Heart right ventricle (tissue), 16 donors: ENCODE results near the gene FAM240A. TPM values are rescaled to one million over a fixed set of nuclear protein-coding genes. Genes with fewer than 3 reads are reported as not detected.
A peak's percentile ranks its signal among the peaks of the same experiment; 100 is the strongest.

Experiments used
- ATAC-seq, 8 donors: fragments of 200-7000 bp; cut with Tn5 transposase; one replicate each; pipeline ENCODE4 v1.9.1; 2020; ENCODE audit warnings: mild to moderate bottlenecking in 8 of 8, moderate library complexity in 8 of 8, moderate number of reproducible peaks in 1 of 8
- DNase-seq, 2 donors: peaks; one replicate each; pipeline ENCODE4 v3.0.0-alpha.2; 2020
- H3K27ac ChIP-seq, 10 donors: fragments of 200-600 bp; sonication (generic) in 2 of 10; one replicate each; pipeline versions ENCODE4 v1.5.0 to v1.8.0; 2020 to 2022; ENCODE audit warnings: mild to moderate bottlenecking in 3 of 10
- H3K27me3 ChIP-seq, 7 donors: fragments of 200-600 bp; one replicate each; pipeline ENCODE4 v1.8.0; 2021 to 2022; ENCODE audit warnings: mild to moderate bottlenecking in 2 of 7
- H3K36me3 ChIP-seq, 9 donors: fragments of 200-600 bp; sonication (generic) in 1 of 9; one replicate each; pipeline versions ENCODE4 v1.5.0 to v1.8.0; 2020 to 2022; ENCODE audit warnings: mild to moderate bottlenecking in 2 of 9
- H3K4me1 ChIP-seq, 9 donors: fragments of 200-600 bp; sonication (generic) in 1 of 9; one replicate each; pipeline versions ENCODE4 v1.5.0 to v1.8.0; 2020 to 2022; ENCODE audit warnings: mild to moderate bottlenecking in 4 of 9
- H3K4me3 ChIP-seq, 10 donors: fragments of 200-600 bp; sonication (generic) in 2 of 10; one replicate each; pipeline versions ENCODE4 v1.5.0 to v1.8.0; 2020 to 2022; ENCODE audit warnings: mild to moderate bottlenecking in 7 of 10, moderate library complexity in 2 of 10
- H3K9me3 ChIP-seq, 11 donors: fragments of 200-600 bp in 10 of 11; sonication (generic) in 2 of 11; one replicate each; pipeline versions ENCODE4 v1.5.0 to v1.8.0; 2013 to 2022; ENCODE audit warnings: mild to moderate bottlenecking in 2 of 11, control low read depth in 1 of 11, moderate library complexity in 1 of 11
- WGBS, 2 donors: extraction: QIAGEN DNeasy Blood & Tissue Kit; methylation state at CpG; one replicate each; pipeline ENCODE4 v1.1.7; 2013; ENCODE audit warnings: inconsistent platforms in 1 of 2; 5-methylcytosine and 5-hydroxymethylcytosine counted together
- intact Hi-C, 10 donors: fragments of 100-400 bp; cut with DNase I; formaldehyde crosslinking; loops; one replicate each; pipeline versions ENCODE4 v1.11.1 to v1.14.2; 2022
- polyA plus RNA-seq, 2 donors: library from polyadenylated mRNA; stranded (reverse); fragments of 200-250 nt; gene quantifications; one replicate each; pipeline ENCODE4 v1.2.3, GENCODE V29; 2013
- total RNA-seq, 10 donors: library from RNA; stranded (reverse); fragmentation: NEBNext Ultra II Directional in 3 of 10; extraction: Animal tissue kit (Norgen Biotek cat#: 25700) in 3 of 10; gene quantifications; one replicate each; pipeline versions ENCODE4 v1.2.1 to v1.2.4, GENCODE V29; 2021 to 2023
- TF ChIP-seq, protein P1 (sequence below), 9 donors: fragments of 200-600 bp; sonication (generic) in 2 of 9; IDR thresholded peaks; one replicate each; pipeline versions ENCODE4 v1.5.0 to v1.8.0; 2021 to 2022; ENCODE audit warnings: antibody characterized with exemption in 9 of 9, mild to moderate bottlenecking in 5 of 9, moderate library complexity in 1 of 9
- donor health status: Arrhythmogenic right ventricular cardiomyopathy.
- donor health status: ischemic (EF 13 %, LVEDD 7.1; RV severe dilation, severe dysfunction).
- donor health status: healthy with polysubstance abuse.
- donor health status: DM: no; HTN: yes; CAD: no.
- donor health status: DM: no; HTN: no; CAD: no.
- donor health status: ischemic (EF 25% LVEDD 6.9; RV normal size, moderate dysfunction).
- donor health status: ischemic (EF 25% LVEDD 5.7; RV mildly dilated, moderate dysfunction).
- donor health status: healthy.
- donor health status: DM: yes; HTN: yes; CAD: no.
- donor health status: Ischemic cardiomyopathy.
- donor health status: ischemic (EF 35%, LVEDD 5.7; RV mildly dilated, moderate dysfunction).
- donor health status: nonischemic (EF 11% LVEDD 7.7; RV severe dilation, severe dysfunction).
- donor health status: DM: yes; HTN: yes; CAD: no.
- donor health status: PGD.
- donor health status: ischemic (EF 29% LVEDD 5.4; RV normal size, mild dysfunction).
- donor health status: nonischemic (EF 23%, LVEDD 6.1; RV moderate dilation, normal function).

The FAM240A gene
- total and polyA plus RNA-seq, 12 donors = 0.19 TPM; not detected in 11

DNA sequence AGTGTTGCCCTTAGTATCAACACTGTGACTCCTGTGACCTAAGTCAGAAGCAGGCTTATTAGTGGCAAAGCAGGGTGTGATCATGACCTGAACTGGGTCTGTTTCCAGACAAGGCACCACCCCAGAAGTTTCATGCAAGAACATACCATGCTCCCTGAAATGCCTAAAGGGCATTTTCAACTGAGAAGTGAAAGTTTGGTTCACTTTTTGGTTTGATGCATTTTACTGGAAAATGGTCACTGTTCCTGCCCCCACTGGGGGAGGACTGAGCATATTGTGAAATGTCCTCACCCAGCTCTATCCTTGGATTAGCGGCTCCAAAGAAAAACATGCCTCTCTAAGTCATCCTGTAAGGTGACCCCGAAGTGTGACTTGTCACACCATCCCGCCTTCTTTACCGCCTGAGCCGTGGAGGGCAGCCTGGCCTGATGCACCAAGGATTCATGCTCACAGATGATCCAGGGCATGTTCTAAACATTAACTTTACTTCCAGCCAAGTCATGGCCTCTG lies 3.1 kb upstream of the FAM240A start:
- intact Hi-C loops = no loop called here
- ATAC-seq = peak in 1 of 8 donors; percentile 27

DNA sequence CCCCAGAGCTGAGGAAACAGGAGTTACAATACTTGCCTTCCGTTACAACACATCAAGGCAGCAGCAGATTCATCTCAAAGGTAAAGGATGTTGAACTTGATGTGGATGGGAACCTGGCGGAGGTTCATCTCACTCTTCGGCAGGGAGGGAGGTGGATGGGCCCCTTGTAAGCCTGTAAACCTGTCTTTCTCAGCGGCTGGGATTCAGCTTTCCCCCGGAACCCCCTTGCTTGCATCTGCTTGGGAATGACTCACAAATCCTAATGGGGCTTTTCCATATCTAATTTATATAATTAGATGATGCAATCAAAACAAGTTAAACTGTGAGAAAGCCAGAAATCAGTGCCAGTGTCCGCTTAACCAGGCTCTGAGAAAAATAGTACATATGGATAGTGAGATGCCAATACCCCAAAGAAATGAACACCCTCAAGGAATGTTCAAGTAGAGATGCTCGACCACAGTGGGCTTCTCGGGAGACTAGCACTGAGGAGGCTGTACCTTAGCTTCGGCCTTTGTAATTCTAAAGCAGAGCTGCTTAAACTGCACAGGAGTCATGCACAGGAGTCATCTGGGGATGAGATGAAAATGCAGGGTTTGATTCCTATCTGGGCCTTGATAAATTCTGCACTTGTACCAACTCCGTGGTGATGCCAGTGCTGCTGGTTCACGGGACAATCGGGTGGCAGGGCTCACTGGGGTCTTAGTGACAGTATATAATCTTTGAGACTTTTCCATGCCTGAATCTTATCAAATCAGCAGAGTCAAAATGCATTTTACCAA lies 2.2 kb upstream of the FAM240A start:
- no peak overlapping the region for H3K4me3 ChIP-seq
- TF ChIP-seq, protein P1, sequence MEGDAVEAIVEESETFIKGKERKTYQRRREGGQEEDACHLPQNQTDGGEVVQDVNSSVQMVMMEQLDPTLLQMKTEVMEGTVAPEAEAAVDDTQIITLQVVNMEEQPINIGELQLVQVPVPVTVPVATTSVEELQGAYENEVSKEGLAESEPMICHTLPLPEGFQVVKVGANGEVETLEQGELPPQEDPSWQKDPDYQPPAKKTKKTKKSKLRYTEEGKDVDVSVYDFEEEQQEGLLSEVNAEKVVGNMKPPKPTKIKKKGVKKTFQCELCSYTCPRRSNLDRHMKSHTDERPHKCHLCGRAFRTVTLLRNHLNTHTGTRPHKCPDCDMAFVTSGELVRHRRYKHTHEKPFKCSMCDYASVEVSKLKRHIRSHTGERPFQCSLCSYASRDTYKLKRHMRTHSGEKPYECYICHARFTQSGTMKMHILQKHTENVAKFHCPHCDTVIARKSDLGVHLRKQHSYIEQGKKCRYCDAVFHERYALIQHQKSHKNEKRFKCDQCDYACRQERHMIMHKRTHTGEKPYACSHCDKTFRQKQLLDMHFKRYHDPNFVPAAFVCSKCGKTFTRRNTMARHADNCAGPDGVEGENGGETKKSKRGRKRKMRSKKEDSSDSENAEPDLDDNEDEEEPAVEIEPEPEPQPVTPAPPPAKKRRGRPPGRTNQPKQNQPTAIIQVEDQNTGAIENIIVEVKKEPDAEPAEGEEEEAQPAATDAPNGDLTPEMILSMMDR (IDR thresholded peaks at IDR 0.05) = no peak
- H3K4me1 ChIP-seq = peaks cover 0 to 24% (median 0%) of the 10 kb centered on the region in 9 donors
- H3K27ac ChIP-seq = peak overlapping the region in 1 of 10 donors; percentile 28
- no peaks in the 10 kb centered on the region for H3K9me3 ChIP-seq
- DNase-seq (no peak), ATAC-seq (no peak)
- 88 to 90% methylated on average over 12 of the region's 12 CpGs for WGBS, 2 donors
- H3K27me3 ChIP-seq = no peaks in the 10 kb centered on the region
- intact Hi-C loops = no loop called here
- no peaks in the 10 kb centered on the region for H3K36me3 ChIP-seq

More for the DNA sequence above, 3.1 kb upstream of the FAM240A start:
- peaks cover 0 to 27% (median 0%) of the 10 kb centered on the region in 9 donors for H3K4me1 ChIP-seq
- no peak for DNase-seq
- H3K27ac ChIP-seq = peak overlapping the region in 1 of 10 donors; percentile 28
- TF ChIP-seq, protein P1 (IDR thresholded peaks at IDR 0.05) = no peak
- 68 to 70% methylated on average over 5 of the region's 5 CpGs for WGBS, 2 donors
- no peaks in the 10 kb centered on the region for H3K27me3 ChIP-seq
- H3K4me3 ChIP-seq = no peak overlapping the region
- no peaks in the 10 kb centered on the region for H3K9me3 ChIP-seq
- H3K36me3 ChIP-seq = no peaks in the 10 kb centered on the region

DNA sequence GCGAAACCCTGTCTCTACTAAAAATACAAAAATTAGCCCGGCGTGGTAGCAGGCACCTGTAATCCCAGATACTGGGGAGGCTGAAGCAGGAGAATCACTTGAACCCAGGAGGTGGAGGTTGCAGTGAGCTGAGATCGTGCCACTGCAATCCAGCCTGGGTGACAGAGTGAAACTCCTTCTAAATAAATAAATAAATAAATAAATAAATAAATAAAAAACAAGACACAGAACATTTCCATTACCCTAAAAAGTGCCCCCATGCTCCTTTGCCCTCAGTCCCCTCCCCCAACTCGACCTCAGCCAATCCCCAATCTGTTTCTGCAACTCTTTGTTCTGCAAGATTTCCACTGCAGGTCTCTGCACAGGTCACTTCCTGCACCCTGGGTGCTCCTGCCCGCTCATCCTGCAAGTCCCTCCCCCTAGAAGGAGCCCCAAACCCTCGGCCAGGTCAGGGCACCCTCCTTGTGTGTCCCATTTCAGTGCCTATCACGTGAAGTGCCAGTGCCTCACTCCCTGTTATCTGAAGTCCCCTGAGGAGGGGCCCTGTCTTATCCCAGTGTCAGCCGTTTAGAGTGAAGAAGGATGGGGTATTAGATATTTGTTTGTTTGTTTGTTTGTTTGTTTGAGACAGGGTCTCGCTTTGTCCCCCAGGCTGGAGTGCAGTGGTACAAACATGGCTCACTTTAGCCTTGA lies 1.1 kb downstream of the FAM240A start:
- TF ChIP-seq, protein P1 (IDR thresholded peaks at IDR 0.05) = no peak
- Histone ChIP-seq H3K27ac (no peak overlapping the region), H3K4me3 (no peak overlapping the region), H3K27me3 (peaks cover 0 to 6% (median 0%) of the 10 kb centered on the region in 7 donors), H3K36me3 (no peaks in the 10 kb centered on the region), H3K9me3 (no peaks in the 10 kb centered on the region), H3K4me1 (peaks cover 0 to 17% (median 0%) of the 10 kb centered on the region in 9 donors)
- intact Hi-C loops = no loop called here
- 75 to 77% methylated on average over 10 of the region's 10 CpGs for WGBS, 2 donors
- ATAC-seq (no peak), DNase-seq (no peak)

DNA sequence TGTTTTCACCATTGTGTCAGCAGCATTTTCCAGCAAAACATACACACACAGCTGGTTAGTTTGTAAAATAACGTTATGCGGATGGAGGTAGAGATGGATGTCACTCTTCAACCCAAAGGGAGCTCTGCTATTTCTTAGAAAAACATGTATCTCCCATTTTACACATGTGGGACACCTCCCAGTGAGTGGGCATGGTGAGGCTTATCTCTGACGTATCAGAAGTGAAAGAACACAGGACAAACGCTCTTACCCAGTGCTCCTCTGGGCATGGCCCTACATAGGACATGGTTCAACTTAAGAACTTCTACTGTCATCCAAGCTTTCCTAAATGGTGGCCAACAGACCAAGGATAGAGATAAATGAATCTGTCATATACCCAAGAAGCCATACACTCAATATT lies 2.1 kb downstream of the FAM240A start:
- H3K36me3 ChIP-seq = no peaks in the 10 kb centered on the region
- H3K4me3 ChIP-seq = no peak overlapping the region
- ATAC-seq (no peak), DNase-seq (no peak)
- intact Hi-C loops = no loop called here
- peaks cover 0 to 6% (median 0%) of the 10 kb centered on the region in 7 donors for H3K27me3 ChIP-seq
- TF ChIP-seq, protein P1 (IDR thresholded peaks at IDR 0.05) = no peak
- H3K27ac ChIP-seq = no peak overlapping the region
- WGBS, 2 donors = 80 to 81% methylated on average over 4 of the region's 4 CpGs
- H3K9me3 ChIP-seq = no peaks in the 10 kb centered on the region
- H3K4me1 ChIP-seq = peaks cover 0 to 9% (median 0%) of the 10 kb centered on the region in 9 donors
